ENCODE measurements around the gene RGS7.
"Not testable (repeated sequence)": the region's sequence is repeated elsewhere in the genome, so short reads cannot be mapped to it uniquely, and the experiment has no call there.

Gene RGS7

DNA sequence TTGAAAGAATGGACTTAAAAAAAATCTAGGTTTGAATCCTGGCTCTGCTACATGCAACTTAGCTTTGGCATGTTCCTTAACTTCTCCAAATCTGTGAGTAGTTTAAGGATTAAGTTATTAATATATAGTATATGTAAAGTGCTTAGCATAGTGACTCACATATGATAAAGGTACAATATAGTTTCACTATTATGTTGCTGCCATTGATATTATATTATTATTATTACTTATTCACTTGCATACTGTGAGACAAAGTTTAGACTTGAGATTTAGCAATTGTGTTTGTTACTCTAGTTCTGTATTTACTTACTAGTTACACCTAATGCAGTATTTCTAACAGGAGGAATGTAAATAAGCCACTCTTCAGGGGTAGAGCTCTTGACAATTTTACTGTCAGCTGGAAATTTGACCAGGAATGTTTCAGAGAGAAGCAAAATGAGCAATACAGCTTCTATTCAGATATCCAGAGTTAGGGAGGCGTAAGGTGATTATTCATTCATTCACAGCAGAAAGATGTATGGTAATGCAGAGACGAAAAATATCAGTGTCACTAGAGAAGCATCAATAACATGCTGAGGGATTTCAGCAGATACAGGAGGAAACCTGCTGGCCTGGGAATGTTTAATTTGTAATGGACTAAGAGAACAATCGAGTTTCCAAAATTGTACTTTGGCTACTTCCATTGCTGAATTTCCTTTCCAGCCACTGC is 25.5 kb downstream of the RGS7 start:
- DNase-seq (ENCODE audit: low spot score), result no peak

DNA sequence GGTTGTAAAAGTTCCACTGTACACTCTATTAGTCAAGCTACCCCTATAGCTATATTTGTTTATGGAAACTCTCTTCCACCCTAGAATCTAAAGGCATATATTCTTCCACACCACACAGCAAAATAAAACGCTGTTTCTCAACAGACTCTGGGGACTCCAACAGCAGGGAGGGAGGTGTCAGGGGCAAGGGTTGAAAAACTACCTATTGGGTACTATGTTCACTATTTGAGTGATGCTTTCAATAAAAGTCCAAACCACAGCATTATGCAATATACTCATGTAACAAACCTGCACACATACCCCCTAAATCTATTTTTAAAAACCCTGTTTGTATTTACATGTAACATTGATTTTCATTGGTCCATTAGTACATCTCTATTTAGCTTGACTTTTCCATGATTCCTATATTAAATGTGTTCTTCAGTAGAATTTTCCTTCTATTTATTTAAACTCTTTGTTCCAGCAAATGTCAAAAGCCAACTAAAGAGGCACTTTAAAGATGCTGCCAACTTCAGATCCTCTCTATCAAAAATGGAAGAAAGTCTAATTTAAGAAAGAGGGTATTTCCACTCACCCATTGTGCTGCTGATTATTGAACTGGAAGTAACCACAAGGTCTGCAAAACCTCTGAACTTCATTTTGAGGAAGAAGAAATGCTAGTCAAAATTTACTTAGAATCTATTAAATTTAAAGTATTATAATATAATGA is 26.2 kb downstream of the RGS7 start:
- DNase-seq (ENCODE audit: low spot score), result no peak

DNA sequence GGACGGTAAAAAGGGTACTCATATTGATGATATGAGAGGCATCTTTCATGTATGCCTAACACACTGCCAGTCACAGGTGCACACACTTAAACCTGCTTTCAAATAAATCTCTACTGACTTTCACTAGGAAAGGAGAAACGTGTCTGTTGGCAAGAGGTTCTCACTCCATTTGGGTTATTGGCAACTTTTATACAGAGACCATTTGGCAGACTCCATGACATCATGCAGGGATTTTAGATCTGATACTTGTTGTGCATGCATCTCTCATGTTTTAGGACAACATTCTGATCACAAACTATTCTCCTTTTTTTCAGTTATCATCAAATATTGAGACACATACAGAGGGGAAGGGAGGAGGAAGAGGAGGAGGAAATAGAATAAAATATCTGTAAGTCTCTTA is 31.5 kb downstream of the RGS7 start:
- no peak for DNase-seq (ENCODE audit: low spot score)

DNA sequence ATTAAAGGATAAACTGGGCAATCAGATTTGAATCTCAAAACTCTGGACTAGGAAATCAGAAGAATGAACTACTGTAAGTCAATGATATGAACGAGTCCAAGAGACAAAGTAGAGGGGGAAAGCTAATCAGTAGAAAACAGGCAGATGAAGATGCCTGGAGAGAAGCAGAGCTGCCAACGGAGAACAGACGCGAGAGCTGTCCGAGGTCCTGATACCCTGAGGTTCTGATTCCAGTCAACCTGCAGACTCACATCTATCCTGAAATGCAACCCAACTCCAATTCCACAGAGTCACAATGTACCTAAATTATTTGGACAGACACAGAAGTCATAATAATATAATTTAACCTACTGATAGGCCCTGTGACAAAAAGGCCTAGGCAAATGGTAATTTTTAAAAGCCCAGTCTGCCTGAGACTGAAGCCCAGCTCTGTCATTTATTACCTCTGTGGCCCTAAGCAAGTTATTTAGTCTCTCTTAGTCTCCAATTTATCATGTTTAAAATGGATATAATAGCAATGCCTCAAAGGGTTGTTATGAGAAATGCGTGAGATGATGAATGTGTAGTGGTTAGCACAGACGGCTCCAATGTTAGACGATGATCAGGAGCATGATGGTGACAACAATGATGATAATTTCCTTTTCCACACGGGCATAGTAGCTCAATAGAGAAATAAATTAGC is 33.4 kb downstream of the RGS7 start:
- DNase-seq (ENCODE audit: low spot score), result peak; percentile 56

DNA sequence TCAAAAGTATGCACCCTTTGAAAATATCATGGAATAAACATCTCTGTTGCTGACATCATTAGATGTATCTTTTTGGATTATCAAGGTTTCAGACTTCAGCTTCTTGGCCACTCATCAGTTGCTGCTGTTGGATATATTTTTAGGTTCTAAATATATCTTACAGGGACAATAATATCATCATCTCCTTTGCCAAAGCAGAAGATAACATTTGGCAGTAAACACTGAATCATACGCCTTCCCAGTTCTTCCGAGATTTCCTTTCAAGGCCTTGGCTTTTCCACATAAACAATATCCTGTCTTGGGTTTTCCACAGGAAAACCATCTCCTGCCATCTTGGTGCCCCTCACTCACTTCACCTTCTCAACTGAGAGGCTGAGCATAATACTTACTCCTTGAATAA is 39.3 kb downstream of the RGS7 start:
- DNase-seq (ENCODE audit: low spot score), result no peak

DNA sequence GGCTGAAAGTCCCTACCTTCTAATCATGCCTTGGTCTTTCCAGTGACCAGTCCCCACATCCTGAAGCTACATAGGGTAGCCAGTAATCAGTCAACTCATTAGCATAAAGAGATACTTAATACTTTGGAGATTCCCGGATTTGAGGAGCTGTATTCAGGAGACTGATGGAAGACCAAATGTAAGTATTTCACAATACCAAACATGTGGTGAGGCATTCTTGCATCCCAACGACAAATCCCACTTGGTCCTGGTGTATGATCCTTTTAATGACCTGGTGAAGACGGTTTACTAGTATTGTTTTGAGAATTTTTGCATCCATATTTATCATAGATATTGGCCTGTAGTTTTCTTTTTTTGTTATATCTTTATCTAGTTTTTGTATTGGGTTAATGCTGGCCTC is 40.6 kb downstream of the RGS7 start:
- DNase-seq (ENCODE audit: low spot score), result no peak

DNA sequence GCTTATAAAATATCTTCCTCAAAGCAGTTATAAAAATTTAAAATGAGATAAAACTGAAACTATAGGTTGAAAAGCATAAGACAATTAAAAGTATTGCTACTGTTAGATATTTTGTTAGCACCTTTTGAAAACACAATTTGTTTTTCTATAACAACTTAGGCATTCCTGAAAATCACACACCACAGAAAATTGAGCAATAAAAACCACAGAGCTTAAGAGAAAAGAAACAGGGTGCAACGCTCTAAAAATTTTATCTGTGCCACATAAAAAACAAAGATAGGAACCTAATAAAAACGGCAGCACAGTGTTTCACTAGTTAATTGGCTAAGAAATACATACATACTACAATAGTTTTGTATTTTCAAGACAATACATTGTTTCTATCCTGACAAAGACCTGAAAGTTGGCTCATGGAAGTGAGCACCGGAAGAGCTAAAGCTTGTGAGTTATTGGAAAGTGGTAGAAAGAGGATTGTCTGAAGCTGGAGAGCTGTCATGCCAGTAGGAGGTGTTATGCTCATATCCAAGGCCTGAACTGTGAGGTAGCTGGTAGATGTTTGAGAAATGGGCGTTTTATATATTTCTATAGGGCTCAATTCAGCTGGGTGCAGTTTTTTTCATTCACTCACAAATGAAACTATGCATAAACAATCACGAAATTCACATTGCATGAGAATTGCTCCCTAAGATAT is 45.8 kb downstream of the RGS7 start:
- no peak for DNase-seq (ENCODE audit: low spot score)

DNA sequence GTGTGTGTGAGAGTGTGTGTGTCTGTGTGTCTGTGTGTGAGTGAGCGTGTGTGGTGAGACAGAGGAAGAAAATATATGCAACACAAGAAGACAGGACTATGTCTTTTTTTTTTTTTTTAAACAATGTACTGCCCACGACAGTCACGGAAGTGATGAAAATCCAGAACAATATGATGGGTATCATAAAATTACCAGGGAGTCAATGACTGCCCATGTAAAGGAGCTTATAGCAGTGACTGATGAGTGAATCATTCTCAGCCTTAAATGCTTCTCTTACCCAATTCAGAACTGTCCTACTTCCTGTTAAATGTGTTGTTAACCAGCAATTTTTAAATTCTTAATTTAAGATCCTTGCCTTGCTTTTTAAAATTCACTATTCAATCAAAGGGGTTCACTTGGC is 46.6 kb downstream of the RGS7 start:
- no peak for DNase-seq (ENCODE audit: low spot score)

DNA sequence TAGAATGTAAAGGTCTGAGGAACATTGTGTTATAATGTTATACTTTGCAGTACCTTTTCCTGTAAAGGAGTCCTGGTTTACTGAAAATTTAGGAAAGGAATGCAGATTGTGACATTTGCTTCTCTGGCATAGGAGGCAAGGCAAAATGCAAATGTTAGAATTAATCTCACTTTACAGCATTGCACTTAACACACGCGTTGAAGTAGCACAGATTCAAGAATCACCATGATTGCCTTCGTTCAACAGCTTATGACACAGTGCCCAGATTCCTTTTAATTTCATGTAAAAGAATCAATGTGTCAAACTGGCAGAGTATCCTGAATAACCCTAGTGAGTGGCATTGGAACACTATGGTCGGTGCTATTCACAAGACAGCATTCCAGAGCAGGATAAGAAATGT is 47.4 kb downstream of the RGS7 start:
- no peak for DNase-seq (ENCODE audit: low spot score)

DNA sequence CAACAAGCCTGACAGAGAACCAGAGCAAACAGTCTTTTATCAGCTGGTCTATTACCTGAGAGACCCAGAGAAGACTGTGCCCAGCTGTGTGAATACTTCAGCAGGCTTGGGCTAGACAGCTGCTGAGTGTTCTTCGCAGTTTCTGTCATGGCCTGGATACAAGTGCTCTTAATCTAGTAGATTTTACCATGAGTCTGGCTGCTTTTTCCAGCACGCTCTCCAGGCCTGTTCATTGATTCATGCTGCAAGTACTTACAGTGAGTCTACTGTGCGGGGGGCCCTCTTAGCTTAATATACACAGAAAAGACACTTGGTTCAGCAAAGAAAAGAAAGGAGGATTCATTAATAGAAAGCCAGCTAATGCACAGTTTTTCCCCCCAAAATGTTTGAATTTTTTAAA is 48.5 kb downstream of the RGS7 start:
- no peak for DNase-seq (ENCODE audit: low spot score)

DNA sequence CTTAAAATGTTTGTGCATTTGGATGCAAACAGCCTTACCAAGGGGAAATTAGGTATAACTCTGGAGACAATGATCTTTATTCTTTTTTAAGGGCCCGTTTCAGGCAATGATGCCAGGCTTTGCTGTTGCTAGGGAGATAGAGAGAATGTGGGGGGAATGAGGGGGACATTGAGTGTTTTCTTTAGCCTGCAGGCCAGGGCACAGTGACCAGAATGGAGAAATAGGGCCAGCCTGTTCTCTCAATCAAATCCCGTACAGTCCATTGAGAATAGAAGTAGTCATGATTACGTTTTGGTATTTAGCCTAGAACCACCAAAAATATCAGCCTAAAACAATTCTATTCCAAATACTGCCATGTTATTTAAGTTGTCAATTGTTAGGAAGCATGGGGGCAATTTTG is 49.0 kb downstream of the RGS7 start:
- DNase-seq (ENCODE audit: low spot score), result no peak

DNA sequence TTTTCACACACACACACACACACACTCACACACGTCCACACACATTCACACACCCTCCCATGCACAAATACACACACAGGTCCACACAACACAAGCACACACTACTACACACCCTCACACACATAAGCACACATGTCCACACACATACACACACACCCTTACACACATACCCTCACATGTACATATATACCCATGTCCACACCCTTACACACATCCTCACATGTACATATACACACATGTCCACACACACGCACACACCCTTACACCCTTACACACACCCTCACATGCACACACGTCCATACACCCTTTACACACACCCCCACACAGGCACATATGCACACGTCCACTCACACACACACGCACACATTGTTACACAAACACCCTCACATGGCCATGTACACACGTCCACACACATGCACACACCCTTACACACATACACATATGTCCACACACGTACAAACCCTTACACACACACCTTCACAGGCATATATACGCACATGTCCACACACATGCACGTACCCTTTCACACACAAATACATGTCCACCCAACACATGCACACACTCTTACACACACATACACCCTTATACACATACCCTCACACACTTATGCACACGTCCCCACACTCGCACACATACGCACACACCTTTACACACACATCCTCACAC is 50.7 kb downstream of the RGS7 start:
- DNase-seq (ENCODE audit: low spot score), result no peak

DNA sequence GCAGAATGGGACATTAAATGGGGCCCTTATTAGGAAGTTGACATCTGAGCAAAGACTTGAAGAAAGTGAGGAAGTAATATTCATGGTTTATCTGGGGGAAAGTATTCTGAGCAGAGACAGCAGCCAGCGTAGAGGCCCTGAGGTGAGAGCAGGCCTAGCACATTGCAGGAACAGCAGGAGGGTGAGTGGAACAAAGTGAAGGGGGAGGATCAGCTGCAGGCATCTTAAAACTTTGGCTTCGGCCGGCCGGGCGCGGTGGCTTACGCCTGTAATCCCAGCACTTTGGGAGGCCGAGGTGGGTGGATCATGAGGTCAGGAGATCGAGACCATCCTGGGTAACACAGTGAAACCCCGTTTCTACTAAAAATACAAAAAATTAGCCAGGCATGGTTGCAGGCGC is 55.0 kb downstream of the RGS7 start:
- not testable (repeated sequence) for DNase-seq (ENCODE audit: low spot score)

DNA sequence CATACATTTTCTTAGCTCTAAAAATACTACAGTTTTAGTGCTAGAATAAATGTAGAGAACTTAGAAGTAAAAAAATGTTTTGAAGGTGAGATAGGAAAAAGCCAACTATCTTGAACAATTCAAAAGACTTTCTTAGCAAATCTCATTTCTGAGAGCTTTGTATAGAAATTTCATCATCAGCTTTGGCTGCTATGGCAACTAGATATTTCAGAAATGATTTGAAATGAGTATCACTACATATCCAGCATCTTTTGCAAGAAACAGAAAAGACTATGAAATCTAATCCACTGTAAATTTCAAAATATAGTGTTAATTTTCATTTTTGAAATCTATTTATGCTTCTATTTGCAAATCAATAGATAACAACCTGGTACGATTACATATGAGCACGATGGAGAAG is 57.7 kb downstream of the RGS7 start:
- DNase-seq (ENCODE audit: low spot score), result no peak

DNA sequence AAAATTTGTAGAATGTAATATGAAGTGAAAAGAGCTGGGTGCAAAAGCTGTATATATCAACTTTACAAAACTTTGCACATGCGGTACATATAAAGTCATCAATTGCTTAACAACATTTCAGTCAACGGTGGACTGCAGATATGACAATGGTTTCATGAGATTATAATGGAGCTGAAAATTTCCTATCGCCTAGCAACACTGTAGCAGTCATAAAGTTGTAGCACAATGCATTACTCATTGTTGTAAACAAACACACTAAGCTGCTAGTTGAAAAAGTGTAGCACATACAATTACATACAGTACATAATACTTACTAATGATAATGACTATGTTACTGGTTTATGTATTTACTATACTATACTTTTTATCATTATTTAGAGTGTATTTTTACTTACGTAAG is 64.0 kb downstream of the RGS7 start:
- no peak for DNase-seq (ENCODE audit: low spot score)

DNA sequence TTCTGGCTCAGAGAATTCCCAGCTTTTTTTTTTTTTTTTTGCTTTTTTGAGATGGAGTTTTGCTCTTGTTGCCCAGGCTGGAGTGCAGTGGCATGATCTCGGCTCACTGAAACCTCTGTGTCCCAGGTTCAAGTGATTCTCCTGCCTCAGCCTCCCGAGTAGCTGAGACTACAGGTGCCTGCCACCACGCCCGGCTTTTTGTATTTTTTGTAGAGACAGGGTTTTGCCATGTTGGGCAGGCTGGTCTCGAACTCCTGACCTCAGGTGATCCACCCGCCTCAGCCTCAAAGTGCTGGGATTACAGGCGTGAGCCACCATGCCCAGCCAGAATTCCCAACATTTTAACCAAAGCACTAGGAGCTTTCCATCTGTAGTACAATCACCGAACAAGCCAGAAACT is 65.5 kb downstream of the RGS7 start:
- DNase-seq (ENCODE audit: low spot score), result not testable (repeated sequence)

DNA sequence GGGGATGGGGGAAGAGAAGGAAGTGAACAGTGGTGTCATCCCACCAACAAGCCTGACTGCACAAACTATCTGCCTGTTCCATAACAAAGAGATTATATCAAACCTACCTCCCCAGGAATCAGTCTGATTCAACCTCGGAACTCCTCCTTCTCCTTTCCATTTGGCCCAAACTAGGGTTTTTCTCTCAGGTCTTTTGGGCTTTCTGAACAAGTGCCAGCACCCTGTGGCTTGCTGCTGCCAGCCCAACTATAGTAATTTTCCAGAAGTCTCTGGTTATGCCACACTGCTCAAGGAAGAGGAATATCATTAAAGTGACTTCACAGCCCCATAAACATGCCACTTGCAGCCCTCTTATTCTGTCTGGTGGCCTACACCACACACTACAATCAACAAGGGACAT is 70.5 kb downstream of the RGS7 start:
- DNase-seq (ENCODE audit: low spot score), result no peak

DNA sequence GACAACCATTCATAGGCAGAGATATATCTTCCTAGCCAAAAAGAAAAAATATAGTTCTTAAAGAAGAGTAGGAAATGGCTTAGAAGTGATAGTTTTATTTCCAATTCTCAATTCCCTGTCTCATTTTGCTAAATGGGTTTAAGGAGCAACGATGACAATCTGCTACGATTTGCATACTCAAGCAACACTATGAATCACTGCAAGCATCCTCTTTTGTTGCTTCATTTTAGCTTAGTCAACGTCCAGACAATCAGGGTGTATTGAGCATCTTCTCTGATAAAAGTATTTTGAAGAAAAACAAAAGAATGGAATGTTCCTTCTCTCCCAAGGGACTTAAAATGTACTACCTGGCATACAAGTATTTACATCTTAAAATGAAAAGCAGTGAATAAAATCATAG is 80.6 kb downstream of the RGS7 start:
- no peak for DNase-seq (ENCODE audit: low spot score)

DNA sequence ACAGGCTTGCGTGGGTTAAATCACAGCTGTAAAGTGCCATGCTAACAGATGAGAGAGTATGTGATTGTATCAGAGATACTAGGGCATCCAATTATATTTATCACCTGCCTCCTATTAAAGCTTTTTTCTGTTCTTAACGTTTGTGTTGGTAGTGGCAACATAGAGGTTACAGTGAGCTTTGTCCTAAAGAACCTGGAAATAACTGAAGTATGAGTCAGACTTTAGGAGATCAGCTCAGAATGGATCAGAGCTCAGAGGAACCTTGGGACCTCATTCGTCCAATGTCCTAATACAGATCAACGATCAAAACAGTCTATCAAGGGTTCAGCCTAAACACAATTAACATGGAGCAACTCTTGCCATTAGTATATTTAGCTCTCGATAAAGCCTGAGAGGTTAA is 81.0 kb downstream of the RGS7 start:
- DNase-seq (ENCODE audit: low spot score), result no peak

DNA sequence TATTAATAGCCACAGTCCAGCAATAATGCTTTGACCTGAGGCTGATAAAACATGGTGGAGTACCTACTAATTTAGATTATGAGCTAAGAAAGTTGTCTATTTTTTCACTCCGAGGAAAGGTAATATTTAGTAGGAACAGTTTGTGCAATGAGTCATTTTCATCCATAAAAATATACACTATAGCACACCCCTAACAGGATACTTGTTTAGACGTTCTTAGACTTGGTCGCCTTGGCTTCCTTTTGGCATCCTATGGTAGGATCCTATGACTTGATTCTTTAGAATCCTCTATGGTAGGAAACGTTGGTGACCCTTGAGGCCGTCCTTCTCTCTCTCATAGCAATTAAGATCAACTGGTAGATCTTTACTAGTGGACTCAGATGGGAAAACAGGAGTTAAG is 81.8 kb downstream of the RGS7 start:
- DNase-seq (ENCODE audit: low spot score), result no peak

DNA sequence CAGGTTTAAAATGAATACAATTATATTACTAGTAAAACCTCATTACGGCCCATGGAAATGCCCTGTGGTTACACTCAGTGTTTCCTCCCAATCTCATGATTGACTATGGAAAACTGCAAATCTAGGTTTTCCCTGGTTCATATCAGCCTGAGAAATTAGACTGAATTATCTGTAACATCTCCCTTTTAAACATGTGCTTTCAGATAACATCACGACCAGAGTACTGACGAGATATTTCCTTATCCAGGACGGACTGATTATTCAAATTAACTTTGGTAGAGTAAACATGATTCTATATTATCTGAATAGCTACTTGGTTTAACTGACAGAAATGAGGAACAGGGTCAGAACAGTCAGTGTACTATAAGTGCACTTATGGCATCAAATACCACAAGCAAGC is 82.3 kb downstream of the RGS7 start:
- no peak for DNase-seq (ENCODE audit: low spot score)

DNA sequence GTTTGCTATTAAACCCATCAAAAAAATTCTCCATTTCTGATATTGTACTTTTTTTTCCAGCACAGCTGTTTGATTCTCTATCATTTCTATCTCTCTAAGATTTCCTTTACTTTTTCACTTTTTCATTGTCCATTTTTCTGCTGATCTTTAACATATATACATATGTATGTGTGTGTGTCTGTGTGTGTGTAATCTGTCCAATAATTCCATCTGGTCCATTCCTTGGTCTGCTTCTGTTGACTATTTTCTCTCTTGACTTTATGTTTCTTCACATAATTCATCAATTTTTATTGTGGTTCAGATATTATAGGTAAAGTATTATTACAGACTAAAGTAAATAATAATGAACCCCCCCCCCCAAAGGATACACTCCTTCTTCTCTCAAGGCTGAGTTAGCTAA is 84.2 kb downstream of the RGS7 start:
- DNase-seq (ENCODE audit: low spot score), result no peak
